Measurements from ENCODE around the gene C16orf92. TPM values are rescaled to one million over a fixed set of nuclear protein-coding genes. Genes with fewer than 3 reads are reported as not detected.
A peak's percentile ranks its signal among the peaks of the same experiment; 100 is the strongest.

The C16orf92 gene
- total and polyA plus RNA-seq, 2 donors from 2014 or later = not detected

DNA sequence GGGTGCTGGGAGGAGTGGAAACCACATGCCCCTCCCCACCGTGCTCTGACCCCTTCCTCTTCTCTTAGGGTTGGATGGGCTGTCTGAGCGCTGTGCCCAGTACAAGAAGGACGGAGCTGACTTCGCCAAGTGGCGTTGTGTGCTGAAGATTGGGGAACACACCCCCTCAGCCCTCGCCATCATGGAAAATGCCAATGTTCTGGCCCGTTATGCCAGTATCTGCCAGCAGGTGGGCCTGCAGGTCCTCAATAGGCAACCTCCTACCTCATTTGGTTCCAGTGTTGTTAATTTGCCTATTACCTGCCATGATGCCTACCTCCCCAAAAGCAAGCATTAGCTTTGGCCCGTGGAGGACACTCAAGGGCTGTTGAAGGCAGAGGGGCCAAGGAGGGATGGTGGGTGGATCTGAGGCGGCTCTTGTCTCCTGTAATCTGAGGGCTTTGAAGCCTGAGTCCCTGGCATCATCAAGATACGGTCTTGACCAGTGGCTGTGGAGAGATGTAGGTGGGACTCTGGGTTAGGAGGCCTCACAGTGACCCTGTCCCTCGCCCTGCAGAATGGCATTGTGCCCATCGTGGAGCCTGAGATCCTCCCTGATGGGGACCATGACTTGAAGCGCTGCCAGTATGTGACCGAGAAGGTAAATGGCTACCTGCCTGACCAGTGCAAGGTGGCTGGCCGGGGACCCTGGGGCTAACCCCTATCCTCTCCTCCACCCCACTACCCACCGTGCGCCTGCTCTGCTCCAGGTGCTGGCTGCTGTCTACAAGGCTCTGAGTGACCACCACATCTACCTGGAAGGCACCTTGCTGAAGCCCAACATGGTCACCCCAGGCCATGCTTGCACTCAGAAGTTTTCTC is 46.0 kb downstream of the C16orf92 start:
- peak overlapping the region in 1 of 3 donors; percentile 12 for H3K4me3 ChIP-seq (ENCODE audit: low read length in 3 of 3)
- H3K9me3 ChIP-seq (ENCODE audit: control insufficient read depth in 2 of 3, insufficient read depth in 1 of 3, low read length in 3 of 3) = no peaks in the 10 kb centered on the region
- TF ChIP-seq, protein P1, sequence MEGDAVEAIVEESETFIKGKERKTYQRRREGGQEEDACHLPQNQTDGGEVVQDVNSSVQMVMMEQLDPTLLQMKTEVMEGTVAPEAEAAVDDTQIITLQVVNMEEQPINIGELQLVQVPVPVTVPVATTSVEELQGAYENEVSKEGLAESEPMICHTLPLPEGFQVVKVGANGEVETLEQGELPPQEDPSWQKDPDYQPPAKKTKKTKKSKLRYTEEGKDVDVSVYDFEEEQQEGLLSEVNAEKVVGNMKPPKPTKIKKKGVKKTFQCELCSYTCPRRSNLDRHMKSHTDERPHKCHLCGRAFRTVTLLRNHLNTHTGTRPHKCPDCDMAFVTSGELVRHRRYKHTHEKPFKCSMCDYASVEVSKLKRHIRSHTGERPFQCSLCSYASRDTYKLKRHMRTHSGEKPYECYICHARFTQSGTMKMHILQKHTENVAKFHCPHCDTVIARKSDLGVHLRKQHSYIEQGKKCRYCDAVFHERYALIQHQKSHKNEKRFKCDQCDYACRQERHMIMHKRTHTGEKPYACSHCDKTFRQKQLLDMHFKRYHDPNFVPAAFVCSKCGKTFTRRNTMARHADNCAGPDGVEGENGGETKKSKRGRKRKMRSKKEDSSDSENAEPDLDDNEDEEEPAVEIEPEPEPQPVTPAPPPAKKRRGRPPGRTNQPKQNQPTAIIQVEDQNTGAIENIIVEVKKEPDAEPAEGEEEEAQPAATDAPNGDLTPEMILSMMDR (IDR thresholded peaks at IDR 0.05; ENCODE audit: borderline replicate concordance, extremely low read depth, insufficient read depth) = peak; percentile 15
- peak in 1 of 5 donors; percentile 38 for DNase-seq
- H3K9ac ChIP-seq (ENCODE audit: low read length in 3 of 3) = peak overlapping the region in 1 of 3 donors; percentile 42
- FAIRE-seq = no peak
- intact Hi-C loops (cut with DNase I) = no loop called here
- peak overlapping the region in 1 of 2 donors; percentile 32 for H3K27ac ChIP-seq (ENCODE audit: low read depth in 2 of 2, low read length in 2 of 2)
- peaks cover 0 to 32% (median 9%) of the 10 kb centered on the region in 3 donors for H3K4me1 ChIP-seq (ENCODE audit: control insufficient read depth in 2 of 3, insufficient read depth in 2 of 3, low read depth in 1 of 3, low read length in 3 of 3)
- peaks cover 11 to 52% (median 34%) of the 10 kb centered on the region in 3 donors for H3K36me3 ChIP-seq (ENCODE audit: control insufficient read depth in 2 of 3, insufficient read depth in 3 of 3, low read length in 3 of 3)
- no peaks in the 10 kb centered on the region for H3K27me3 ChIP-seq (ENCODE audit: control insufficient read depth, insufficient read depth, low read length)

DNA sequence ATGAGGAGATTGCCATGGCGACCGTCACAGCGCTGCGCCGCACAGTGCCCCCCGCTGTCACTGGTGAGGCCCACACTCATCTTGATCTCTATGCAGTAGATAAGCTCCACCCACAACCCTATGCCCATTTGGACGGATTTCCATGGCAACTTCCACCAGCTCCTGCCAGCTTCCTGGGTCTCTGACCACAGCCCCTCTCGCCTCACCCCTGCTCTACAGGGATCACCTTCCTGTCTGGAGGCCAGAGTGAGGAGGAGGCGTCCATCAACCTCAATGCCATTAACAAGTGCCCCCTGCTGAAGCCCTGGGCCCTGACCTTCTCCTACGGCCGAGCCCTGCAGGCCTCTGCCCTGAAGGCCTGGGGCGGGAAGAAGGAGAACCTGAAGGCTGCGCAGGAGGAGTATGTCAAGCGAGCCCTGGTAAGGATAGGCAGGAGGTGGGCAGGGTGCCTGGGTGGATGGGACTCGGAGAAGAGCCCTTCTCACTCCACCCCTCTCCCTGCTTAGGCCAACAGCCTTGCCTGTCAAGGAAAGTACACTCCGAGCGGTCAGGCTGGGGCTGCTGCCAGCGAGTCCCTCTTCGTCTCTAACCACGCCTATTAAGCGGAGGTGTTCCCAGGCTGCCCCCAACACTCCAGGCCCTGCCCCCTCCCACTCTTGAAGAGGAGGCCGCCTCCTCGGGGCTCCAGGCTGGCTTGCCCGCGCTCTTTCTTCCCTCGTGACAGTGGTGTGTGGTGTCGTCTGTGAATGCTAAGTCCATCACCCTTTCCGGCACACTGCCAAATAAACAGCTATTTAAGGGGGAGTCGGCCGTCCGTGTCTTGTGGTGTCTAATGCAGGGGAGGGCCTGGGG is 46.8 kb downstream of the C16orf92 start:
- Histone ChIP-seq H3K36me3 (ENCODE audit: control insufficient read depth in 2 of 3, insufficient read depth in 3 of 3, low read length in 3 of 3) (peaks cover 11 to 52% (median 34%) of the 10 kb centered on the region in 3 donors), H3K4me1 (ENCODE audit: control insufficient read depth in 2 of 3, insufficient read depth in 2 of 3, low read depth in 1 of 3, low read length in 3 of 3) (peaks cover 0 to 29% (median 9%) of the 10 kb centered on the region in 3 donors), H3K27me3 (ENCODE audit: control insufficient read depth, insufficient read depth, low read length) (no peaks in the 10 kb centered on the region), H3K27ac (ENCODE audit: low read depth in 2 of 2, low read length in 2 of 2) (no peak overlapping the region), H3K9me3 (ENCODE audit: control insufficient read depth in 2 of 3, insufficient read depth in 1 of 3, low read length in 3 of 3) (no peaks in the 10 kb centered on the region), H3K4me3 (ENCODE audit: low read length in 3 of 3) (peak overlapping the region in 1 of 3 donors; percentile 12), H3K9ac (ENCODE audit: low read length in 3 of 3) (no peak overlapping the region)
- DNase-seq = no peak
- intact Hi-C loops (cut with DNase I) = no loop called here
- FAIRE-seq = no peak
- TF ChIP-seq, protein P1 (IDR thresholded peaks at IDR 0.05; ENCODE audit: borderline replicate concordance, extremely low read depth, insufficient read depth) = no peak

DNA sequence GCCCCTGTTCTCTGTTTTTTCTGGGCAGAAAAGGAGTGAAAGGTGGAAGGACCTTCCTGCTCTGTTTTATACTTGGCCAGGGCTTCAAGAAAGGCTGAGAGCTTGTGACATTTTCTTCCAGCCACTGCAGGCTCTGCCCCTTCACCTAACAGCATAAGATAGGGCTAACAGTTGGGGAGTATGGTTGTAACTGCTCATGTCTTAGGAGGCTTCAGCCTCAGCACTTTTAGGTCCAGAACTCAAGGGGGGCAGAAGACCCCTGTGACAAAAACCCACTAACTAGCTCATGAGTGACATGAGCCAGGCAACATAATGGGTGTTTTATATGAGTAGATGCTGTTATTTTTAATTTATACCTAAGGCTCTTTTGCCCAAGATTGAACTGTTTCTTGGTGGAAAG is 47.5 kb downstream of the C16orf92 start:
- Histone ChIP-seq H3K9ac (ENCODE audit: low read length in 3 of 3) (no peak overlapping the region), H3K4me1 (ENCODE audit: control insufficient read depth in 2 of 3, insufficient read depth in 2 of 3, low read depth in 1 of 3, low read length in 3 of 3) (peaks cover 0 to 29% (median 9%) of the 10 kb centered on the region in 3 donors), H3K27ac (ENCODE audit: low read depth in 2 of 2, low read length in 2 of 2) (no peak overlapping the region), H3K9me3 (ENCODE audit: control insufficient read depth in 2 of 3, insufficient read depth in 1 of 3, low read length in 3 of 3) (no peaks in the 10 kb centered on the region), H3K27me3 (ENCODE audit: control insufficient read depth, insufficient read depth, low read length) (no peaks in the 10 kb centered on the region), H3K4me3 (ENCODE audit: low read length in 3 of 3) (no peak overlapping the region), H3K36me3 (ENCODE audit: control insufficient read depth in 2 of 3, insufficient read depth in 3 of 3, low read length in 3 of 3) (peaks cover 11 to 52% (median 34%) of the 10 kb centered on the region in 3 donors)
- no peak for DNase-seq
- intact Hi-C loops (cut with DNase I) = no loop called here
- TF ChIP-seq, protein P1 (IDR thresholded peaks at IDR 0.05; ENCODE audit: borderline replicate concordance, extremely low read depth, insufficient read depth) = no peak
- no peak for FAIRE-seq

Other genes with a start within 250 kb of the C16orf92 start
- gene ZG16, start 244.9 kb upstream of the C16orf92 start, total RNA-seq = not detected
- gene ZG16, start 244.9 kb upstream of the C16orf92 start, polyA plus RNA-seq (ENCODE audit: insufficient read depth, low read depth, low replicate concordance) = not detected
- gene KIF22, start 232.4 kb upstream of the C16orf92 start, total RNA-seq = 32.3 TPM
- 42.9 TPM for gene KIF22, start 232.4 kb upstream of the C16orf92 start, polyA plus RNA-seq (ENCODE audit: insufficient read depth, low read depth, low replicate concordance)
- gene MAZ, start 216.7 kb upstream of the C16orf92 start, total RNA-seq = 137 TPM
- gene MAZ, start 216.7 kb upstream of the C16orf92 start, polyA plus RNA-seq (ENCODE audit: insufficient read depth, low read depth, low replicate concordance) = 85.5 TPM
- 1.9 TPM for gene PRRT2, start 211.0 kb upstream of the C16orf92 start, total RNA-seq
- gene PRRT2, start 211.0 kb upstream of the C16orf92 start, polyA plus RNA-seq (ENCODE audit: insufficient read depth, low read depth, low replicate concordance) = 0.88 TPM
- gene PAGR1, start 207.0 kb upstream of the C16orf92 start, total RNA-seq = 23.5 TPM
- gene PAGR1, start 207.0 kb upstream of the C16orf92 start, polyA plus RNA-seq (ENCODE audit: insufficient read depth, low read depth, low replicate concordance) = 30.0 TPM
- 271 TPM for gene MVP, start 202.7 kb upstream of the C16orf92 start, total RNA-seq
- gene MVP, start 202.7 kb upstream of the C16orf92 start, polyA plus RNA-seq (ENCODE audit: insufficient read depth, low read depth, low replicate concordance) = 123 TPM
- 85.9 TPM for gene CDIPT, start 160.0 kb upstream of the C16orf92 start, total RNA-seq
- gene CDIPT, start 160.0 kb upstream of the C16orf92 start, polyA plus RNA-seq (ENCODE audit: insufficient read depth, low read depth, low replicate concordance) = 148 TPM
- gene SEZ6L2, start 123.6 kb upstream of the C16orf92 start, total RNA-seq = 32.4 TPM
- 9.1 TPM for gene SEZ6L2, start 123.6 kb upstream of the C16orf92 start, polyA plus RNA-seq (ENCODE audit: insufficient read depth, low read depth, low replicate concordance)
- gene ASPHD1, start 122.7 kb upstream of the C16orf92 start, total RNA-seq = 8.9 TPM
- gene ASPHD1, start 122.7 kb upstream of the C16orf92 start, polyA plus RNA-seq (ENCODE audit: insufficient read depth, low read depth, low replicate concordance) = 6.1 TPM
- 25.8 TPM for gene KCTD13, start 97.0 kb upstream of the C16orf92 start, total RNA-seq
- 9.9 TPM for gene KCTD13, start 97.0 kb upstream of the C16orf92 start, polyA plus RNA-seq (ENCODE audit: insufficient read depth, low read depth, low replicate concordance)
- gene TMEM219, start 61.1 kb upstream of the C16orf92 start, total RNA-seq = 127 TPM
- gene TMEM219, start 61.1 kb upstream of the C16orf92 start, polyA plus RNA-seq (ENCODE audit: insufficient read depth, low read depth, low replicate concordance) = 288 TPM
- 54.3 TPM for gene TAOK2, start 49.3 kb upstream of the C16orf92 start, total RNA-seq
- gene TAOK2, start 49.3 kb upstream of the C16orf92 start, polyA plus RNA-seq (ENCODE audit: insufficient read depth, low read depth, low replicate concordance) = 19.6 TPM
- 16.0 TPM for gene HIRIP3, start 27.6 kb upstream of the C16orf92 start, total RNA-seq
- gene HIRIP3, start 27.6 kb upstream of the C16orf92 start, polyA plus RNA-seq (ENCODE audit: insufficient read depth, low read depth, low replicate concordance) = 18.7 TPM
- 74.1 TPM for gene INO80E, start 27.0 kb upstream of the C16orf92 start, total RNA-seq
- gene INO80E, start 27.0 kb upstream of the C16orf92 start, polyA plus RNA-seq (ENCODE audit: insufficient read depth, low read depth, low replicate concordance) = 52.7 TPM
- 1.9 TPM for gene DOC2A, start 12.2 kb upstream of the C16orf92 start, total RNA-seq
- 3.5 TPM for gene DOC2A, start 12.2 kb upstream of the C16orf92 start, polyA plus RNA-seq (ENCODE audit: insufficient read depth, low read depth, low replicate concordance)
- not detected for gene TLCD3B, start 8.1 kb downstream of the C16orf92 start, total RNA-seq
- not detected for gene TLCD3B, start 8.1 kb downstream of the C16orf92 start, polyA plus RNA-seq (ENCODE audit: insufficient read depth, low read depth, low replicate concordance)
- gene ALDOA, start 42.6 kb downstream of the C16orf92 start, total RNA-seq = 1,017 TPM
- gene ALDOA, start 42.6 kb downstream of the C16orf92 start, polyA plus RNA-seq (ENCODE audit: insufficient read depth, low read depth, low replicate concordance) = 1,506 TPM
- 78.8 TPM for gene PPP4C, start 52.8 kb downstream of the C16orf92 start, total RNA-seq
- 107 TPM for gene PPP4C, start 52.8 kb downstream of the C16orf92 start, polyA plus RNA-seq (ENCODE audit: insufficient read depth, low read depth, low replicate concordance)
- gene TBX6, start 68.7 kb downstream of the C16orf92 start, total RNA-seq = 1.6 TPM
- 0.62 TPM for gene TBX6, start 68.7 kb downstream of the C16orf92 start, polyA plus RNA-seq (ENCODE audit: insufficient read depth, low read depth, low replicate concordance)
- 40.0 TPM for gene YPEL3, start 73.0 kb downstream of the C16orf92 start, total RNA-seq
- gene YPEL3, start 73.0 kb downstream of the C16orf92 start, polyA plus RNA-seq (ENCODE audit: insufficient read depth, low read depth, low replicate concordance) = 107 TPM
- gene GDPD3, start 90.3 kb downstream of the C16orf92 start, total RNA-seq = 3.6 TPM
- 17.7 TPM for gene GDPD3, start 90.3 kb downstream of the C16orf92 start, polyA plus RNA-seq (ENCODE audit: insufficient read depth, low read depth, low replicate concordance)
- 77.7 TPM for gene MAPK3, start 100.0 kb downstream of the C16orf92 start, total RNA-seq
- 90.0 TPM for gene MAPK3, start 100.0 kb downstream of the C16orf92 start, polyA plus RNA-seq (ENCODE audit: insufficient read depth, low read depth, low replicate concordance)
- 69.3 TPM for gene CORO1A, start 160.4 kb downstream of the C16orf92 start, total RNA-seq
- 8.0 TPM for gene CORO1A, start 160.4 kb downstream of the C16orf92 start, polyA plus RNA-seq (ENCODE audit: insufficient read depth, low read depth, low replicate concordance)
- 77.6 TPM for gene BOLA2B, start 170.5 kb downstream of the C16orf92 start, total RNA-seq
- gene BOLA2B, start 170.5 kb downstream of the C16orf92 start, polyA plus RNA-seq (ENCODE audit: insufficient read depth, low read depth, low replicate concordance) = 177 TPM
- 51.3 TPM for gene SLX1A, start 170.7 kb downstream of the C16orf92 start, total RNA-seq
- gene SLX1A, start 170.7 kb downstream of the C16orf92 start, polyA plus RNA-seq (ENCODE audit: insufficient read depth, low read depth, low replicate concordance) = 35.4 TPM
- 19.8 TPM for gene SULT1A3, start 176.1 kb downstream of the C16orf92 start, total RNA-seq
- 31.3 TPM for gene SULT1A3, start 176.1 kb downstream of the C16orf92 start, polyA plus RNA-seq (ENCODE audit: insufficient read depth, low read depth, low replicate concordance)
- 20.5 TPM for gene NPIPB13, start 225.3 kb downstream of the C16orf92 start, total RNA-seq
- 1.2 TPM for gene NPIPB13, start 225.3 kb downstream of the C16orf92 start, polyA plus RNA-seq (ENCODE audit: insufficient read depth, low read depth, low replicate concordance)

All from kidney (tissue), 14 donors.